ENCODE measurements around the gene RIMOC1. TPM values are rescaled to one million over a fixed set of nuclear protein-coding genes. Genes with fewer than 3 reads are reported as not detected.
"Not testable (repeated sequence)": the region's sequence is repeated elsewhere in the genome, so short reads cannot be mapped to it uniquely, and the experiment has no call there.

Gene RIMOC1
- total RNA-seq, 1 donor from 2014 or later, result 10.6 TPM

GRCh38 chr5:41885286-41885685, 18.9 kb upstream of the RIMOC1 start:
- ATAC-seq (no peak), DNase-seq (ENCODE audit: low spot score) (no peak)

- DNase-seq (ENCODE audit: low spot score) (no peak), ATAC-seq (no peak)
Observed at GRCh38 chr5:41891066-41891707, 13.0 kb upstream of the RIMOC1 start.

GRCh38 chr5:41892031-41892430, 12.1 kb upstream of the RIMOC1 start:
- DNase-seq (ENCODE audit: low spot score), result no peak
- no peak for ATAC-seq

GRCh38 chr5:41893074-41893851, 10.9 kb upstream of the RIMOC1 start:
- ATAC-seq (no peak), DNase-seq (ENCODE audit: low spot score) (no peak)

- ATAC-seq (no peak), DNase-seq (ENCODE audit: low spot score) (no peak)
Observed at GRCh38 chr5:41896230-41896629, 7.9 kb upstream of the RIMOC1 start.

GRCh38 chr5:41903382-41903891, 707 bp upstream of the RIMOC1 start:
- no peak for ATAC-seq
- no peak for DNase-seq (ENCODE audit: low spot score)

GRCh38 chr5:41906151-41906550, 2.0 kb downstream of the RIMOC1 start:
- DNase-seq (ENCODE audit: low spot score), result no peak
- no peak for ATAC-seq

- DNase-seq (ENCODE audit: low spot score) (no peak), ATAC-seq (no peak)
Observed at GRCh38 chr5:41908374-41909079, 4.4 kb downstream of the RIMOC1 start.

GRCh38 chr5:41918105-41918504, 14.0 kb downstream of the RIMOC1 start:
- ATAC-seq (no peak), DNase-seq (ENCODE audit: low spot score) (no peak)

- DNase-seq (ENCODE audit: low spot score), result no peak
- ATAC-seq, result no peak
Observed at GRCh38 chr5:41921166-41921565, 17.0 kb downstream of the RIMOC1 start.

- ATAC-seq (no peak), DNase-seq (ENCODE audit: low spot score) (no peak)
Observed at GRCh38 chr5:41921874-41922273, 17.7 kb downstream of the RIMOC1 start.

GRCh38 chr5:41924526-41924871, 20.4 kb downstream of the RIMOC1 start:
- ATAC-seq, result no peak
- no peak for DNase-seq (ENCODE audit: low spot score)

- ATAC-seq (peak; percentile 98), DNase-seq (ENCODE audit: low spot score) (peak; percentile 96)
Observed at GRCh38 chr5:41924872-41925554, 20.9 kb downstream of the RIMOC1 start, which contains the start of gene FBXO4. Gene FBXO4, plus strand, starts transcription at chr5:41925281. Its CDS starts 29 bp downstream, at chr5:41925310.

- DNase-seq (ENCODE audit: low spot score), result peak; percentile 60
- ATAC-seq, result peak; percentile 41
Observed at GRCh38 chr5:41925555-41925951, 21.4 kb downstream of the RIMOC1 start.

- ATAC-seq (no peak), DNase-seq (ENCODE audit: low spot score) (no peak)
Observed at GRCh38 chr5:41927604-41928003, 23.5 kb downstream of the RIMOC1 start.

- ATAC-seq (no peak), DNase-seq (ENCODE audit: low spot score) (no peak)
Observed at GRCh38 chr5:41929035-41929434, 24.9 kb downstream of the RIMOC1 start.

GRCh38 chr5:41932770-41933169, 28.6 kb downstream of the RIMOC1 start:
- DNase-seq (ENCODE audit: low spot score), result no peak
- no peak for ATAC-seq

- ATAC-seq, result no peak
- no peak for DNase-seq (ENCODE audit: low spot score)
Observed at GRCh38 chr5:41935544-41935943, 31.4 kb downstream of the RIMOC1 start.

GRCh38 chr5:41940641-41941040, 36.5 kb downstream of the RIMOC1 start:
- DNase-seq (ENCODE audit: low spot score) (no peak), ATAC-seq (no peak)

- not testable (repeated sequence) for ATAC-seq
Observed at GRCh38 chr5:41945332-41945955, 41.3 kb downstream of the RIMOC1 start.

GRCh38 chr5:41951224-41951623, 47.1 kb downstream of the RIMOC1 start:
- no peak for ATAC-seq
- no peak for DNase-seq (ENCODE audit: low spot score)

More at GRCh38 chr5:41945332-41945955, 41.3 kb downstream of the RIMOC1 start:
- DNase-seq (ENCODE audit: low spot score), result not testable (repeated sequence)
